K562 (cell line): ENCODE data around the gene PYGM. TPM values are rescaled to one million over a fixed set of nuclear protein-coding genes. Genes with fewer than 3 reads are reported as not detected.
A peak's percentile ranks its signal among the peaks of the same experiment; 100 is the strongest.

Experiments
- ATAC-seq: fragments of 200-7000 bp; cut with Tn5 transposase; 3 replicates; pipeline ENCODE4 v1.9.1; 2020; ENCODE audit warnings: moderate library complexity
- BruUV-seq: library from RNA; stranded (reverse); fragments of 400-500 nt; replicated peaks from 2 replicates; lab custom pipeline; 2021; lab: Mats Ljungman, UMichigan
- CTCF ChIA-PET: fragments of 300-600 bp; formaldehyde crosslinking; extraction: SDS; loops from one replicate; lab custom pipeline; 2021; ENCODE audit warnings: low intra/inter-chr PET ratio; lab: Yijun Ruan, JAX
- POLR2A ChIA-PET: fragments of 300-600, 350-650 bp; sonication (Branson Sonifier 250); formaldehyde crosslinking; extraction: SDS; loops from one replicate; lab custom pipeline; 2021; ENCODE audit warnings: antibody characterized with exemption, inconsistent platforms; lab: Yijun Ruan, JAX
- DNase-seq, 4 experiments: peaks; one replicate each; pipeline versions ENCODE4 v3.0.0 to v3.0.0-alpha.2; 2011 to 2018; ENCODE audit warnings: low spot score in 3 of 4, mixed read lengths in 3 of 4; ENCODE audit errors: extremely low read depth in 1 of 4
- FAIRE-seq: peaks from 2 replicates; lab custom pipeline; 2011; peaks lifted over from hg19 to GRCh38; lab: Jason Lieb, UNC
- H2AFZ ChIP-seq: 2 replicates; pipeline ENCODE4 v1.6.0; 2011; ENCODE audit warnings: low read depth, low read length, control low read depth, inconsistent platforms
- H3K27ac ChIP-seq: fragments of 200-600 bp; 3 replicates; pipeline ENCODE4 v1.8.0; 2011; ENCODE audit warnings: low read depth, mild to moderate bottlenecking, control low read depth, inconsistent platforms, low read length, moderate library complexity, mixed read lengths; ENCODE audit errors: extremely low read depth
- H3K27me3 ChIP-seq, 2 experiments: fragments of 300-600 bp in 1 of 2; 2 replicates in 1 of 2; 3 replicates in 1 of 2; pipeline versions ENCODE4 v1.6.0 to v1.8.0; 2011; ENCODE audit warnings: inconsistent platforms in 2 of 2, low read length in 2 of 2, mild to moderate bottlenecking in 1 of 2, mixed read lengths in 1 of 2, moderate library complexity in 1 of 2; ENCODE audit not compliant: control insufficient read depth in 2 of 2, insufficient read depth in 2 of 2
- H3K36me3 ChIP-seq: fragments of 300-600 bp; 3 replicates; pipeline ENCODE4 v1.8.0; 2011; ENCODE audit warnings: mild to moderate bottlenecking, low read length, inconsistent platforms; ENCODE audit not compliant: control insufficient read depth, insufficient read depth
- H3K4me1 ChIP-seq, 2 experiments: fragments of 200-600 bp in 1 of 2; replicated peaks in 1 of 2; 2 replicates in 1 of 2; 3 replicates in 1 of 2; pipeline versions ENCODE4 v1.5.1 to v1.8.0; 2011; ENCODE audit warnings: inconsistent platforms in 2 of 2, low read length in 2 of 2, mild to moderate bottlenecking in 1 of 2, mixed read lengths in 1 of 2, moderate library complexity in 1 of 2; ENCODE audit not compliant: control insufficient read depth in 2 of 2, insufficient read depth in 2 of 2
- H3K4me2 ChIP-seq: 2 replicates; pipeline ENCODE4 v1.6.1; 2011; ENCODE audit warnings: low read length, control low read depth, inconsistent platforms, mixed read lengths; ENCODE audit not compliant: insufficient read depth
- H3K4me3 ChIP-seq: fragments of 200-600 bp; sonication (generic), shearing (Covaris generic); 2 replicates; pipeline ENCODE4 v1.5.1; 2016; ENCODE audit warnings: control low read depth, inconsistent platforms
- H3K79me2 ChIP-seq: fragments of 200-600 bp; 3 replicates; pipeline ENCODE4 v1.8.0; 2011; ENCODE audit warnings: low read length, inconsistent platforms; ENCODE audit not compliant: control insufficient read depth, insufficient read depth
- H3K9ac ChIP-seq, 2 experiments: 2 replicates each; pipeline versions ENCODE4 v1.6.0 to v1.6.1; 2011; ENCODE audit warnings: low read depth in 2 of 2, low read length in 2 of 2, control low read depth in 1 of 2, inconsistent platforms in 1 of 2, mild to moderate bottlenecking in 1 of 2, mixed read lengths in 1 of 2; ENCODE audit not compliant: insufficient read depth in 1 of 2
- H3K9me1 ChIP-seq: one replicate; pipeline ENCODE4 v1.6.0; 2011; ENCODE audit warnings: inconsistent platforms, mild to moderate bottlenecking, low read length, moderate library complexity; ENCODE audit not compliant: control insufficient read depth, insufficient read depth
- H3K9me3 ChIP-seq: replicated peaks from 2 replicates; pipeline ENCODE4 v1.5.1; 2011; ENCODE audit warnings: low read depth, low read length, inconsistent platforms; ENCODE audit not compliant: control insufficient read depth, insufficient read depth
- H4K20me1 ChIP-seq: replicated peaks from 2 replicates; pipeline ENCODE4 v1.6.1; 2011; ENCODE audit warnings: low read length, inconsistent platforms, mixed read lengths; ENCODE audit not compliant: control insufficient read depth, insufficient read depth
- FOXO4 ChIP-seq: fragments of 450-650 bp; formaldehyde crosslinking; IDR thresholded peaks from 2 replicates; pipeline ENCODE4 v1.4.0; 2020; ENCODE audit warnings: mild to moderate bottlenecking, moderate library complexity
- FUS ChIP-seq: fragments of 200-400 bp; formaldehyde crosslinking; optimal IDR thresholded peaks from 2 replicates; pipeline ENCODE3; 2017; ENCODE audit warnings: low read depth, low read length
- NEUROD1 ChIP-seq: fragments of 150-350 bp; IDR thresholded peaks from 2 replicates; pipeline ENCODE4 v1.6.1; 2014; ENCODE audit warnings: borderline replicate concordance, low read length, low read depth; ENCODE audit not compliant: partially characterized antibody
- PYGO2 ChIP-seq: fragments of 450-650 bp; IDR thresholded peaks from 2 replicates; pipeline ENCODE4 v1.6.1; 2016; ENCODE audit warnings: mild to moderate bottlenecking, missing genetic modification characterization, moderate library complexity, missing compliant biosample characterization
- RNF219 ChIP-seq: fragments of 250-450 bp; sonication (Bioruptor Pico); IDR thresholded peaks from 2 replicates; pipeline ENCODE4 v1.5.0; 2022; ENCODE audit warnings: mild to moderate bottlenecking
- SNIP1 ChIP-seq: fragments of 450-650 bp; IDR thresholded peaks from 2 replicates; pipeline ENCODE4 v1.7.1; 2017; ENCODE audit warnings: low read depth, mild to moderate bottlenecking
- ZNF134 ChIP-seq: fragments of 250-450 bp; sonication (Bioruptor Pico); conservative IDR thresholded peaks from 2 replicates; pipeline ENCODE4 v1.4.0; 2020
- ZNF24 ChIP-seq: fragments of 450-650 bp; IDR thresholded peaks from 2 replicates; pipeline ENCODE4 v1.6.1; 2016
- ZNF740 ChIP-seq, 3 experiments: fragments of 200-800 bp in 1 of 3; sonication (Bioruptor generic) in 1 of 3; sonication (generic) in 1 of 3; formaldehyde crosslinking in 1 of 3; IDR thresholded peaks; 2 replicates each; pipeline versions ENCODE4 v1.6.1 to v1.8.0; 2016 to 2022; ENCODE audit warnings: mild to moderate bottlenecking in 2 of 3, missing compliant biosample characterization in 2 of 3, missing genetic modification characterization in 2 of 3, missing genetic modification reagents in 1 of 3
- WGBS: fragments of 100-300 bp; shearing (Covaris generic); methylation state at CpG from one replicate; pipeline ENCODE4 v1.1.6; 2016; ENCODE audit warnings: low coverage, mixed read lengths; ENCODE audit not compliant: insufficient coverage; ENCODE audit errors: missing lambda C conversion rate; 5-methylcytosine and 5-hydroxymethylcytosine counted together
- in situ Hi-C: fragments of 300-500 bp; cut with MboI; formaldehyde crosslinking; loops from 4 replicates; pipeline ENCODE4 v1.15.0; 2018; ENCODE audit warnings: inconsistent platforms, mixed read lengths
- intact Hi-C: fragments of 100-400 bp; cut with micrococcal nuclease; formaldehyde crosslinking; loops from 2 replicates; pipeline ENCODE4 v1.14.2; 2022
- polyA plus RNA-seq, 8 experiments: library from polyadenylated mRNA; depleted of rRNA in 4 of 8; stranded (reverse) in 5 of 8; unstranded in 3 of 8; fragments of >200 nt; fragmentation: Nextera tagmentation in 2 of 8; fragmentation: Illumina TruSeq in 1 of 8; extraction: Ambion mirVana in 2 of 8; extraction: Trizol in 1 of 8; gene quantifications; 2 replicates each; pipeline versions ENCODE4 v1.2.1 to v1.2.3, GENCODE V29; 2011 to 2014; ENCODE audit warnings: inconsistent platforms in 1 of 8, missing spikeins in 1 of 8
- total RNA-seq, 7 experiments: library from RNA; depleted of rRNA in 6 of 7; stranded (reverse); fragments of >200 nt in 6 of 7; fragmentation: Illumina TruSeq in 2 of 7; extraction: Trizol in 2 of 7; gene quantifications; 2 replicates each; pipeline versions ENCODE4 v1.2.1 to v1.2.3, GENCODE V29; 2011 to 2021; ENCODE audit warnings: low replicate concordance in 1 of 7

PYGM gene
- total and polyA plus RNA-seq, 9 of the 15 experiments (the other 6 are each of a cell fraction or from before 2014, with no cell fraction given), result 0.07 to 1.5 (median 0.68) TPM

DNA sequence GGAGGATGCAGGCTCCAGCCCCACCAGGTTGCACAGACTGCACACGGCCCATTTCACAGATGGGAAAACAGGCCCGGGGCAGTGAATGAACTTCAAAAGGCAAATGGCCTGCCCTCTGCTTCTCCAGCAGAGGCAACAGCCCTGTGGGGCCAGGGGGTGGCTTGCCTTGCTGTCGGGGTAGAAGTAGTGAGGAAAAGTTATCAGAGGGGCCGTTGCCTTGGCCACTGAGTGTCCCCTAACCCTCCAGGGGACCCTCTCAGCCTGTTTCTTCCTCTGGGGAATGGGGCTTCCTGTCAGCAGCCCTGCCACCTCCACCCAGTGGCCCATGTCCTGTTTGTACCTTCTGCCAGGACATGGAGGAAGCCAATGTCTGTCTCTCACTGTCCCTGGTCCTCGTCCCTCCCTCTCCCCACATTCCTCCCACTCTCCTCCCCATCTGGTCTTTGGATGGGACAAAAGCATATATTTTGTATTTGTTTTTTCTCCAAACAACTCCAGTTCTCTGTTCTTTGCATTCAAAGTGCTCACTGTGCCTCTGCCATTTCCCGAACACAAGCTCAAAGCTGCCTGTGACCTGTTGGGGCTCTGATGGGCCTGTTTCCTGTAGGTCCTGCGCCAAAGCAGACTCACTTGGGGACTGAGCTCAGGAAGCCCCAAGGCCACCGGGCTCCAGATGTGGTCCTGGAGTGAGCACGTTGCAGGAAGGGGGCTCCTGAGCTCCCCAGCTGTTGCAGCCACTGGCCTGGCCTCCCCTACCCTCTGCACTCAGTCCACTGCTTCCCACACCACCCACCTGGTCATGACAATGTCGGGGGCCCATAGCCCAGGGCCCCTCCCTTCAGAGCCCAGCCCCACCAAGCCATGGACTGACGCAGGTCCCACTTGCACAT, 33.7 kb upstream of the PYGM start:
- Histone ChIP-seq H2AFZ (no peak overlapping the region), H4K20me1 (no peaks in the 10 kb centered on the region), H3K9me3 (no peaks in the 10 kb centered on the region), H3K9ac (peak overlapping the region in 1 of 2 experiments; percentile 19; a peak in 2 of 4 replicates), H3K79me2 (no peaks in the 10 kb centered on the region), H3K9me1 (no peaks in the 10 kb centered on the region), H3K27ac (no peak overlapping the region), H3K4me3 (no peak overlapping the region), H3K27me3 (no peaks in the 10 kb centered on the region), H3K4me1 (peaks cover 0 to 39% of the 10 kb centered on the region in 2 experiments; a peak in 3 of 5 replicates), H3K4me2 (no peak overlapping the region), H3K36me3 (no peaks in the 10 kb centered on the region)
- ATAC-seq (no peak), DNase-seq (no peak), FAIRE-seq (no peak)
- WGBS, result 57% methylated on average over 10 of the region's 11 CpGs
- intact Hi-C loops, result no loop called here
- no TSS peak for BruUV-seq
- CTCF ChIA-PET, result interaction anchor here (1.3 kb wide), 1 partner anchor 131 kb away, joined by 4 read pairs; the partner anchor contains the start of gene PPP2R5B
- TF ChIP-seq ZNF24 (no peak), FOXO4 (CRISPR knock-in tag) (no peak), RNF219 (CRISPR knock-in tag) (no peak), ZNF134 (CRISPR knock-in tag) (no peak), FUS (no peak), NEUROD1 (no peak), PYGO2 (no peak), ZNF740 (CRISPR knock-in tag; IDR thresholded peaks at IDR 0.05) (no peak), ZNF740 (tag; IDR thresholded peaks at IDR 0.05) (no peak), SNIP1 (no peak)
- POLR2A ChIA-PET, result interaction anchor here (1.4 to 2.0 kb wide), 3 partner anchors 9 to 17 kb away, joined by 3 to 6 read pairs (median 5); partner anchors contain the start of gene SF1
- in situ Hi-C loops, result no loop called here
